ENCODE data around the gene TEDC2.

Gene TEDC2

GRCh38 chr16:2499890-2500429, 40.1 kb downstream of the TEDC2 start:
- TF ChIP-seq CTCF (IDR thresholded peaks at IDR 0.05; ENCODE audit: extremely low read depth, missing control alignments): no peak
- no peak for DNase-seq (ENCODE audit: low spot score)

GRCh38 chr16:2500430-2500917, 40.6 kb downstream of the TEDC2 start:
- no peak for TF ChIP-seq CTCF (IDR thresholded peaks at IDR 0.05; ENCODE audit: extremely low read depth, missing control alignments)
- no peak for DNase-seq (ENCODE audit: low spot score)

- peak; percentile 89 for DNase-seq (ENCODE audit: low spot score)
- TF ChIP-seq CTCF (IDR thresholded peaks at IDR 0.05; ENCODE audit: extremely low read depth, missing control alignments): peak; percentile 96
These were observed 41.2 kb downstream of the TEDC2 start for GRCh38 chr16:2500918-2501750.

GRCh38 chr16:2501946-2502895, 42.3 kb downstream of the TEDC2 start:
- TF ChIP-seq CTCF (IDR thresholded peaks at IDR 0.05; ENCODE audit: extremely low read depth, missing control alignments): no peak
- no peak for DNase-seq (ENCODE audit: low spot score)

GRCh38 chr16:2505695-2506094, 45.8 kb downstream of the TEDC2 start:
- DNase-seq (ENCODE audit: low spot score): no peak
- TF ChIP-seq CTCF (IDR thresholded peaks at IDR 0.05; ENCODE audit: extremely low read depth, missing control alignments): no peak

GRCh38 chr16:2507052-2507659, 47.2 kb downstream of the TEDC2 start:
- DNase-seq (ENCODE audit: low spot score): peak; percentile 75
- no peak for TF ChIP-seq CTCF (IDR thresholded peaks at IDR 0.05; ENCODE audit: extremely low read depth, missing control alignments)
